OCI-LY1 (cell line): Measurements from ENCODE around the gene MARCHF11.

ENCODE experiments used
- CTCF ChIP-seq: fragments of 200-600 bp; sonication (generic), shearing (Covaris generic); IDR thresholded peaks from 2 replicates; pipeline ENCODE4 v1.5.1; 2017; ENCODE audit warnings: mild to moderate bottlenecking, antibody characterized with exemption, low read length, moderate library complexity, mixed read lengths
- EZH2 ChIP-seq: fragments of 200-600 bp; sonication (generic), shearing (Covaris generic); IDR thresholded peaks from 2 replicates; pipeline ENCODE4 v1.8.0; 2017; ENCODE audit warnings: borderline replicate concordance, mixed run types, mild to moderate bottlenecking, antibody characterized with exemption, low read length, moderate library complexity, mixed read lengths

- TF ChIP-seq EZH2 = no peak
- no peak for TF ChIP-seq CTCF
Measured at GRCh38 chr5:16179511-16179935, at the start of gene MARCHF11.
